DOHH2 (cell line): ENCODE measurements around the gene RABGAP1L.

Experiments
- EZH2phosphoT487 ChIP-seq: fragments of 200-600 bp; sonication (generic); IDR thresholded peaks from 2 replicates; pipeline ENCODE4 v1.6.1; 2017; ENCODE audit warnings: borderline replicate concordance, mild to moderate bottlenecking, antibody characterized with exemption, low read length, moderate library complexity, mixed read lengths
- TF ChIP-seq, protein P1 (sequence below): fragments of 200-600 bp; sonication (generic); IDR thresholded peaks from one replicate; pipeline ENCODE4 v1.5.1; 2014; ENCODE audit warnings: antibody characterized with exemption, mild to moderate bottlenecking, low read depth, low read length; ENCODE audit not compliant: poor library complexity, severe bottlenecking

DNA sequence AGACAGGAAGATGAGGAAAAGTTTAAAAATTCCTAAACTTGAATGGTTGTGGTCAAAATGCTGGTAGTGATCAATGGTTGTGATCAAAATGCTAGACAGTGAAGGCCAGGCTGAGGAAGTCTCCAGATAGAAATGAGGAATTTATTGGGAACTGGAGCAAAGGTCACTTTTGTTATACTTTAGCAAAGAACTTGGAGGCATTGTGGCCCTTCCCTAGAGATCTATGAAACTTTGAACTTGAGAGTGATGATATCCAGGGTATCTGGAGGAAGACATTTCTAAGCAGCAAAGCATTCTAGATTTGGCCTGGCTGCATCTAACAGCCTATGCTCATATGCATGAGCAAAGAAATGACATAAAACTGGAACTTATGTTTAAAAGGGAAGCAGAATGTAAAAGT, 35.5 kb upstream of the RABGAP1L start:
- TF ChIP-seq, protein P1, sequence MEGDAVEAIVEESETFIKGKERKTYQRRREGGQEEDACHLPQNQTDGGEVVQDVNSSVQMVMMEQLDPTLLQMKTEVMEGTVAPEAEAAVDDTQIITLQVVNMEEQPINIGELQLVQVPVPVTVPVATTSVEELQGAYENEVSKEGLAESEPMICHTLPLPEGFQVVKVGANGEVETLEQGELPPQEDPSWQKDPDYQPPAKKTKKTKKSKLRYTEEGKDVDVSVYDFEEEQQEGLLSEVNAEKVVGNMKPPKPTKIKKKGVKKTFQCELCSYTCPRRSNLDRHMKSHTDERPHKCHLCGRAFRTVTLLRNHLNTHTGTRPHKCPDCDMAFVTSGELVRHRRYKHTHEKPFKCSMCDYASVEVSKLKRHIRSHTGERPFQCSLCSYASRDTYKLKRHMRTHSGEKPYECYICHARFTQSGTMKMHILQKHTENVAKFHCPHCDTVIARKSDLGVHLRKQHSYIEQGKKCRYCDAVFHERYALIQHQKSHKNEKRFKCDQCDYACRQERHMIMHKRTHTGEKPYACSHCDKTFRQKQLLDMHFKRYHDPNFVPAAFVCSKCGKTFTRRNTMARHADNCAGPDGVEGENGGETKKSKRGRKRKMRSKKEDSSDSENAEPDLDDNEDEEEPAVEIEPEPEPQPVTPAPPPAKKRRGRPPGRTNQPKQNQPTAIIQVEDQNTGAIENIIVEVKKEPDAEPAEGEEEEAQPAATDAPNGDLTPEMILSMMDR, result no peak
- TF ChIP-seq EZH2phosphoT487, result no peak
